HG03175 (cell line): ENCODE data around the gene METTL25.

ENCODE experiments used
- ATAC-seq: cut with Tn5 transposase; IDR thresholded peaks from one replicate; pipeline ENCODE4 v1.9.1; 2021; ENCODE audit warnings: mild to moderate bottlenecking, moderate library complexity; ENCODE audit not compliant: unreplicated experiment

METTL25 gene

DNA sequence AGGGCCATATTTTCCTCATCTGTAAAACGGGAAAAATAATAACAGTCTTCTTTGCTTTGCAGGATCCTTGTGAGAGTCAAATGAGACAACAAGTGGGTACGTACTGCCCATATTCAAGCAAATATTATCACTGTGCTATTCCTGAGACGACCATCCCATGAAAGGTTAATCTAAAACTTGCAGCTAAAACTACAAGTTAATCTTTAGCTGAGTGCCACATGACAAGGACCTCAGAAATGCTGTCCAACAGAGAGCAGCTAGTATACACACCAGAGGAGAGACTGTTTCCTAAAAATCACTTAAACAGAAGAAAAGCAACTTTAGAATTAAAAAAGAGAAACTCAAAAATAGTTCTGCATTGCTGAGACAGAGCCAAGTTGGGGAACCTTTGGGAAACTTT, 165.7 kb downstream of the METTL25 start:
- ATAC-seq: peak; percentile 67

GRCh38 chr12:82524641-82525040, 166.3 kb downstream of the METTL25 start:
- no peak for ATAC-seq

GRCh38 chr12:82525616-82526015, 167.3 kb downstream of the METTL25 start:
- no peak for ATAC-seq

DNA sequence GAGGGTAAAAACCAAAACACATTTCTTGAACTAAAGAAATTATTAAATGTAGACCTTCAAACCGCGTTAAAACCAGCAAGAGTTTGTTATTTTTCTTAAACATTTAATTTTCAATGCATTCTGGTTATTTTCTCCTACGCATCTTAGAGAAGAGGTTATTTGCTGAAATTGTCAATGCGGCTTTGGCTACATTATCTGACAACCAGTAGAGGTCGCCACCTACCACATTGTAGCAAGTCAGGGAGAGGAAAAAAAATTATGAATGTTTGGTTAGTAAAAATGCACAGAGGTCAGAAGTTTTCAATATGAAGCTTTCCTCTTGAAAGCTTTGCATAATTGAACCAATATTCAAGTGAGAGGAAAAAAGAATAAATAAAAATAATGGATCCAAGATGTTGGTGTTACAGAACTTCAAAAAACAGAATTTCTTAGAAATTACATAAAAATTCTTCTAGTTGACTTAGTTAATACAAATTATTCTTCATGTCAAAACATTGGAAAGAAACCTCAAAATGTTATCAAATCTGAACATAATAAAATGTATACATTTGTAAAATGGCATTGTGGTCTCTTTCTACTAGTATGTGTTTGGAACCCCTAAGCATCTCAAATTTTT, 168.9 kb downstream of the METTL25 start:
- peak; percentile 66 for ATAC-seq
